Measurements from ENCODE around the gene CROT. TPM values are rescaled to one million over a fixed set of nuclear protein-coding genes. Genes with fewer than 3 reads are reported as not detected.

CROT gene
- 11.2 and 13.9 TPM in 2 replicates for total RNA-seq

- intact Hi-C loops (cut with micrococcal nuclease): loop anchor here (1.0 to 10.0 kb wide), 7 partner anchors 23 to 874 kb away; partner anchors contain the start of genes DBF4, DMTF1, SLC25A40 and TMEM243
These were observed at the start of gene CROT for GRCh38 chr7:87345166-87345927. CROT (plus strand) TSS chr7:87345664; CDS start chr7:87349069, 3,405 bp downstream.

- intact Hi-C loops (cut with micrococcal nuclease): no loop called here
These were observed 44.7 kb upstream of the CROT start for GRCh38 chr7:87300756-87301155.

GRCh38 chr7:87310790-87311419 is 34.6 kb upstream of the CROT start:
- intact Hi-C loops (cut with micrococcal nuclease): loop anchor here (10.0 kb wide), 1 partner anchor 314 kb away; the partner anchor contains the start of gene RUNDC3B

- intact Hi-C loops (cut with micrococcal nuclease): loop anchor here (1.0 to 10.0 kb wide), 3 partner anchors 104 to 574 kb away; partner anchors contain the start of gene RUNDC3B
These were observed 33.1 kb upstream of the CROT start for GRCh38 chr7:87312215-87312865.

GRCh38 chr7:87316097-87316700 is 29.3 kb upstream of the CROT start:
- intact Hi-C loops (cut with micrococcal nuclease): loop anchor here (10.0 kb wide), 1 partner anchor 309 kb away; the partner anchor contains the start of gene RUNDC3B

GRCh38 chr7:87316846-87317552 is 28.5 kb upstream of the CROT start:
- intact Hi-C loops (cut with micrococcal nuclease): loop anchor here (10.0 kb wide), 1 partner anchor 308 kb away; the partner anchor contains the start of gene RUNDC3B

- intact Hi-C loops (cut with micrococcal nuclease): loop anchor here (10.0 kb wide), 1 partner anchor 307 kb away; the partner anchor contains the start of gene RUNDC3B
These were observed 27.7 kb upstream of the CROT start for GRCh38 chr7:87317691-87318245.

GRCh38 chr7:87318741-87319140 is 26.7 kb upstream of the CROT start:
- intact Hi-C loops (cut with micrococcal nuclease): loop anchor here (10.0 kb wide), 1 partner anchor 306 kb away; the partner anchor contains the start of gene RUNDC3B

- intact Hi-C loops (cut with micrococcal nuclease): loop anchor here (10.0 kb wide), 1 partner anchor 306 kb away; the partner anchor contains the start of gene RUNDC3B
These were observed 26.3 kb upstream of the CROT start for GRCh38 chr7:87319154-87319581.

- intact Hi-C loops (cut with micrococcal nuclease): no loop called here
These were observed 22.6 kb upstream of the CROT start for GRCh38 chr7:87322912-87323311.

GRCh38 chr7:87325576-87326370 is 19.7 kb upstream of the CROT start:
- intact Hi-C loops (cut with micrococcal nuclease): no loop called here

GRCh38 chr7:87328281-87328680 is 17.2 kb upstream of the CROT start:
- intact Hi-C loops (cut with micrococcal nuclease): no loop called here

- intact Hi-C loops (cut with micrococcal nuclease): no loop called here
These were observed 15.1 kb upstream of the CROT start for GRCh38 chr7:87330316-87330715.

- intact Hi-C loops (cut with micrococcal nuclease): no loop called here
These were observed 14.5 kb upstream of the CROT start for GRCh38 chr7:87330942-87331341.

GRCh38 chr7:87331687-87332252 is 13.7 kb upstream of the CROT start:
- intact Hi-C loops (cut with micrococcal nuclease): no loop called here

- intact Hi-C loops (cut with micrococcal nuclease): no loop called here
These were observed 13.1 kb upstream of the CROT start for GRCh38 chr7:87332321-87332720.

- intact Hi-C loops (cut with micrococcal nuclease): no loop called here
These were observed 9.3 kb upstream of the CROT start for GRCh38 chr7:87336136-87336535.

GRCh38 chr7:87337331-87337730 is 8.1 kb upstream of the CROT start:
- intact Hi-C loops (cut with micrococcal nuclease): no loop called here

- intact Hi-C loops (cut with micrococcal nuclease): no loop called here
These were observed 6.0 kb upstream of the CROT start for GRCh38 chr7:87339373-87339897.

All from T-helper 2 cell treated with Interferon-gamma antibody and Interleukin-4, amounts not matched to agents 100 ng/mL and 5 ng/mL, for 36 hours (primary cell).